ENCODE data around the gene MCIDAS.

MCIDAS gene

DNA sequence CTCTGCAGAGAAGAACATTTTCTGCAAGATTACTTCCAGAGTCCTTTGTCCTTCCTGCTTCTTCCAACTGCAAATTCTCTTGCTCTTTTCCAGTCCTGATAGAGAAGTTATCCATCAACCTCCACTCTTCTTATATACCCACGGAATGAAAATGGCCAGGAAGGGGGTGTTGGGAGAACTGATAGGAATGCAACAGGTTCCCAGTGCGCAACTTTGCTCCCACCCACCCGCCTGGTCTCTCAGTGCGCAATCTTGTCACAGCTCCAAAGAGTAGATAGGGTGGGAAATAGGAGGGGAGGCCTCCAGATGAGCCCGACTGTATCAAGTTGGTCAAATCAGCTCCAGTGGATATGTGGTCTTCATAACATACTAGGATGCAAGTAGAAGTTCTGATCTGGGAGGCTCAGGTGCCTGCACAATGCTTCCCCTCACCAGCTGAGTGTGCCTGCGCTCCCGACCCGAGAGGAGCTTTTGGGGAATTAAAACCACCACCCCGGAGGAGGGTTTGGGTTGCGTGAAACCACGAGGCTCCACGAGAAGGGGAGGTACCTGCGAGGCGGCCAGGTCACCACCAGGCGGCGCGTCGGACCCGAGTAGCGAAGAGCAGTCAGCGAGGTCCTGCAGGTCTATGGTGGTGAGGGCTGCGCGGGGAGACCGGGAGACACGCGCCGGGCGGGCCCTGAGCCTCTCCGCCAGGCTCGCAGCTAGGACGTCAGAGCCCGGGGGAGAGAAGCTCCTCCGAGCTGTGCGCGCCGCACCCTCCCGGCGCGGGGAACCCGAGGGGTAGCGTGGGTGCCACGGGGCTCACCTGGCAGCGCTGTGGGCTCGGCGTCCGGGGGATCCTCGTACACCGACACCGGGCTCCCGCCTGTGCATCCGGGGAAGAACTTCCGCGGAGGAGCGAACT lies 835 bp downstream of the MCIDAS start:
- no peak for TF ChIP-seq EZH2phosphoT487 (IDR thresholded peaks at IDR 0.05; ENCODE audit: low read depth)
- TF ChIP-seq, protein P1, sequence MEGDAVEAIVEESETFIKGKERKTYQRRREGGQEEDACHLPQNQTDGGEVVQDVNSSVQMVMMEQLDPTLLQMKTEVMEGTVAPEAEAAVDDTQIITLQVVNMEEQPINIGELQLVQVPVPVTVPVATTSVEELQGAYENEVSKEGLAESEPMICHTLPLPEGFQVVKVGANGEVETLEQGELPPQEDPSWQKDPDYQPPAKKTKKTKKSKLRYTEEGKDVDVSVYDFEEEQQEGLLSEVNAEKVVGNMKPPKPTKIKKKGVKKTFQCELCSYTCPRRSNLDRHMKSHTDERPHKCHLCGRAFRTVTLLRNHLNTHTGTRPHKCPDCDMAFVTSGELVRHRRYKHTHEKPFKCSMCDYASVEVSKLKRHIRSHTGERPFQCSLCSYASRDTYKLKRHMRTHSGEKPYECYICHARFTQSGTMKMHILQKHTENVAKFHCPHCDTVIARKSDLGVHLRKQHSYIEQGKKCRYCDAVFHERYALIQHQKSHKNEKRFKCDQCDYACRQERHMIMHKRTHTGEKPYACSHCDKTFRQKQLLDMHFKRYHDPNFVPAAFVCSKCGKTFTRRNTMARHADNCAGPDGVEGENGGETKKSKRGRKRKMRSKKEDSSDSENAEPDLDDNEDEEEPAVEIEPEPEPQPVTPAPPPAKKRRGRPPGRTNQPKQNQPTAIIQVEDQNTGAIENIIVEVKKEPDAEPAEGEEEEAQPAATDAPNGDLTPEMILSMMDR (IDR thresholded peaks at IDR 0.05; ENCODE audit: low read depth, low read length) = peak; percentile 70
- H3K4me2 ChIP-seq (ENCODE audit: low read length) = peak overlapping the region; percentile 83
- no peaks in the 10 kb centered on the region for H3K79me2 ChIP-seq (ENCODE audit: low read length)
- peaks cover 10% of the 10 kb centered on the region; the same call in 1 of the 2 replicates for H3K4me1 ChIP-seq (ENCODE audit: low read length)
- no peaks in the 10 kb centered on the region for H4K20me1 ChIP-seq (ENCODE audit: insufficient read depth, low read length)
- peak overlapping the region; percentile 63 for H3K9ac ChIP-seq (ENCODE audit: low read length)
- peak overlapping the region; percentile 81 for H3K4me3 ChIP-seq (ENCODE audit: low read length)
- no peaks in the 10 kb centered on the region for H3K9me3 ChIP-seq (ENCODE audit: insufficient read depth, low read length)
- H3K27me3 ChIP-seq (ENCODE audit: low read depth, low read length) = peaks cover 18% of the 10 kb centered on the region
- H2AFZ ChIP-seq (ENCODE audit: low read depth, low read length) = peak overlapping the region; percentile 53; the same call in 1 of the 2 replicates
- no peaks in the 10 kb centered on the region for H3K36me3 ChIP-seq (replicated peaks; ENCODE audit: low read depth, low read length)
- H3K27ac ChIP-seq (ENCODE audit: low read length) = no peak overlapping the region

DNA sequence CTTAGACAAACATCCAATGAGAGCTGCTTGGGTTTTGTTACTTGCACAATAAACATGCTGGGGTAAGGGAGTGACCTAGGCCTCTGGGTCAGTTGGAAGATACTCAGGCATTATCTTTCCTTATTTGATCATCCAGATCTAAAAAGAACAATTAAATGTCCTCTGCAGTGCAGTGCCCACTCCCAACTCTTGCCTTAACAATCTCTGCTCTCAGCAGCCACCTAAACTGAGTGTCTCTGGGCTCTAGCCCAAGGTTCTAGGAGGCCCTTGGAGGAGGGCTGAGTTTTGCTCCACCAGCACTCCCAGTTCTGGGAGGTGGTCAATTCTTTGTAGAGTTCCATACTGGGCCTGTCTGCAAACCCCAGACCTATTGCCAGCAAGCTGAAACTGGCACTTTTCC lies 1.8 kb downstream of the MCIDAS start:
- TF ChIP-seq, protein P1 (IDR thresholded peaks at IDR 0.05; ENCODE audit: low read depth, low read length) = no peak
- TF ChIP-seq EZH2phosphoT487 (IDR thresholded peaks at IDR 0.05; ENCODE audit: low read depth) = no peak
- peaks cover 13% of the 10 kb centered on the region; the same call in 1 of the 2 replicates for H3K4me1 ChIP-seq (ENCODE audit: low read length)
- peaks cover 9% of the 10 kb centered on the region for H3K27me3 ChIP-seq (ENCODE audit: low read depth, low read length)
- no peaks in the 10 kb centered on the region for H4K20me1 ChIP-seq (ENCODE audit: insufficient read depth, low read length)
- H3K79me2 ChIP-seq (ENCODE audit: low read length) = no peaks in the 10 kb centered on the region
- H2AFZ ChIP-seq (ENCODE audit: low read depth, low read length) = no peak overlapping the region
- no peak overlapping the region for H3K27ac ChIP-seq (ENCODE audit: low read length)
- no peak overlapping the region for H3K9ac ChIP-seq (ENCODE audit: low read length)
- no peaks in the 10 kb centered on the region for H3K9me3 ChIP-seq (ENCODE audit: insufficient read depth, low read length)
- H3K4me2 ChIP-seq (ENCODE audit: low read length) = no peak overlapping the region
- no peaks in the 10 kb centered on the region for H3K36me3 ChIP-seq (replicated peaks; ENCODE audit: low read depth, low read length)
- H3K4me3 ChIP-seq (ENCODE audit: low read length) = no peak overlapping the region

DNA sequence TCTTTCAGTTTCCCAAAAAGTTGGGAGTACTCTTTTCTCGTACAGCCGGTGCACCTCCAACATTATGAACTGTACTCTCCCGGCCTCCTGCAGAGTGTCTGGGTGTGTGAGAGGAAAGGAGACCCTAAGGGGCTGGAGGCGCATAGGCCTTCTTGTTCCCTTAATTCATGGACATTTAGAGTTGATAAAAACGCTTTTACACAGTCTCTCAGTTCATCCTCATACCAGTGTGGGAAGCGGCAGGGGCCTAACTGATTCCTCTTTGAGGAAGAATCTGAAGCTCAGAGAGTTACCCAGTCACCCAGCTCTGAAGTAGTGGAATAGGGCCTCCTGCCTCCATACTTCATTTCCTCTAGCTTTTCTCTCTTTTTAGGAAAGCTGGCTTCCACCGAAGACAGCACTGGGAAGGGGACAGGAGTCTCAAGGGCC lies 3.3 kb downstream of the MCIDAS start:
- no peaks in the 10 kb centered on the region for H3K36me3 ChIP-seq (replicated peaks; ENCODE audit: low read depth, low read length)

More for the DNA sequence above, 3.3 kb downstream of the MCIDAS start:
- Histone ChIP-seq H3K9me3 (ENCODE audit: insufficient read depth, low read length) (no peaks in the 10 kb centered on the region), H3K27me3 (ENCODE audit: low read depth, low read length) (peaks cover 7% of the 10 kb centered on the region), H3K4me2 (ENCODE audit: low read length) (no peak overlapping the region), H3K79me2 (ENCODE audit: low read length) (no peaks in the 10 kb centered on the region), H3K27ac (ENCODE audit: low read length) (no peak overlapping the region), H3K9ac (ENCODE audit: low read length) (no peak overlapping the region), H3K4me1 (ENCODE audit: low read length) (peaks cover 17% of the 10 kb centered on the region; the same call in 1 of the 2 replicates), H2AFZ (ENCODE audit: low read depth, low read length) (no peak overlapping the region), H3K4me3 (ENCODE audit: low read length) (no peak overlapping the region), H4K20me1 (ENCODE audit: insufficient read depth, low read length) (no peaks in the 10 kb centered on the region)
- no peak for TF ChIP-seq EZH2phosphoT487 (IDR thresholded peaks at IDR 0.05; ENCODE audit: low read depth)
- TF ChIP-seq, protein P1 (IDR thresholded peaks at IDR 0.05; ENCODE audit: low read depth, low read length) = no peak
